OCI-LY1 (cell line): ENCODE results near the gene XKRX.

Experiments
- CTCF ChIP-seq: fragments of 200-600 bp; sonication (generic), shearing (Covaris generic); IDR thresholded peaks from 2 replicates; pipeline ENCODE4 v1.5.1; 2017; ENCODE audit warnings: mild to moderate bottlenecking, antibody characterized with exemption, low read length, moderate library complexity, mixed read lengths
- EZH2 ChIP-seq: fragments of 200-600 bp; sonication (generic), shearing (Covaris generic); IDR thresholded peaks from 2 replicates; pipeline ENCODE4 v1.8.0; 2017; ENCODE audit warnings: borderline replicate concordance, mixed run types, mild to moderate bottlenecking, antibody characterized with exemption, low read length, moderate library complexity, mixed read lengths

GRCh38 chrX:100904433-100904832, 24.3 kb downstream of the XKRX start:
- TF ChIP-seq CTCF (no peak), EZH2 (no peak)
